CD4-positive, alpha-beta T cell treated with Interleukin-4 for 1 hour (primary cell): ENCODE measurements around the gene GPR160.
"Not testable (repeated sequence)": the region's sequence is repeated elsewhere in the genome, so short reads cannot be mapped to it uniquely, and the experiment has no call there.

ENCODE experiments used
- DNase-seq, 2 donors: peaks; one replicate each; pipeline ENCODE4 v3.0.0-alpha.2; 2020 to 2022

GPR160 gene

DNA sequence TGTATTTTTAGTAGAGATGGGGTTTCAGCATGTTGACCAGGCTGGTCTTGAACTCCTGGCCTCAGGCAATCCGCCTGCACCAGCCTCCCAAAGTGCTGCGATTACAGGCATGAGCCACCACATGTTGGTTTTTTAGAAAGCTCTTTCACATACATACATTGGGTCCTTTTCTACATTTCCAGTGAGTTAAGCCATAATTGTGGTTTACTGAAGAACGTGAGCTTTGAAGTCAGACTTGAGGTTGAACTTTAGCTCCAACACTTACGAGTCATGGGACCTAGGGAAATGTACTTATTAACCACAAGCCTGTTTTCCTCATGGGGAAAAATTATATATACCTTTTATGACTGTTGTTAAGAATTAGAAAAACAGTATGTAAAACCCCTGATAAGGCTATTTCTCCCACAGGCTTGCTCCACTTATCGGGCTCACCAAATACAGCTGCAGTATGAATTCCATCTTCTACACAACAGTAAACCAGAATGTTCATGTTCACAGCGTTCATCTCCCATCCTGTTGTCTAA is 39.0 kb downstream of the GPR160 start:
- no peak for DNase-seq

DNA sequence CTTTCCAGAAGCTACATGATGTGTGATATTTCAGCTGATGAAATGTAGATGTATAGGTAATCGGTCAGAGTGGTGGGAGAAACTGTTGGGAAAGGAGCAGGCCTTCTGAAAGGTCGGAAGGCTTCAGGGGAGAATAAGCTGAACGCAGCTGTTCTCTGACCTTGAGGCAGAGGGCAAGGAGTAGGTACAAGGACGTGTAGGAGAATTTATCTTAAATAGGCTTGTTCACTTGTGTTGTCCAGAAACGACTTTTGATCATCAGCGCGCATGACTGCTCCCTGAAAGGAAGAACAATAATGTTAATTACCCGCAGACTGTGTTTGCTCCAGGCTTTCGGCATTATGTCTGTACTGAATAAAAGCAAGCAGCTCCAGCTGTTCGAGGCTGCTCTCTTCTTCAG is 39.6 kb downstream of the GPR160 start:
- no peak for DNase-seq

DNA sequence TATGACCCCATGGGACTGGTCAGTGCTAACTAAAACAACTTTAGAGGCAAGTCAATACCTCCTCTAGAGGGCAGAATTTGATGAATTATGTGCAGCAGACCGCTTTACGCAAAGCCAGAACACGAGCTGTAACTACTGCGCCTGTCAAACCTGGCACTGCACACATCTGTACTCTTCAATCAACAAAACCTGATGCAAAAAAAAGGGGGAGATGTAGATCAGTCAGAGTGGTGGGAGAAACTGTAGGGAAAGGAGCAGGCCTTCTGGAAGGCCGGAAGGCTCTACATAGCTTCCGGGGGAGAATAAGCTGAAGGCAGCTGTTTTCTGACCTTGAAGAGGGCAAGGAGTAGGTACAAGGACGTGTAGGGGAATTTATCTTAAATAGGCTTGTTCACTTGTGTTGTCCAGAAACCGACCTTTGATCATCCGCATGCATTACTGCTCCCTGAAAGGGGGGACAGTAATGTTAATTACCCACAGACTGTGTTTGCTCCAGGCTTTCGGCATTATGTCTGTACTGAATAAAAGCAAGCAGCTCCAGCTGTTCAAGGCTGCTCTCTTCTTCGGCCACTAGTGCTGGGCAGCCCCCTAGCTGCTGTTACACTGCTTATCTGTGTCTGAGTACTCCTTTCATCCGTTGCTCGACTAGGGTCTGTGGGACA is 41.0 kb downstream of the GPR160 start:
- DNase-seq: no peak

DNA sequence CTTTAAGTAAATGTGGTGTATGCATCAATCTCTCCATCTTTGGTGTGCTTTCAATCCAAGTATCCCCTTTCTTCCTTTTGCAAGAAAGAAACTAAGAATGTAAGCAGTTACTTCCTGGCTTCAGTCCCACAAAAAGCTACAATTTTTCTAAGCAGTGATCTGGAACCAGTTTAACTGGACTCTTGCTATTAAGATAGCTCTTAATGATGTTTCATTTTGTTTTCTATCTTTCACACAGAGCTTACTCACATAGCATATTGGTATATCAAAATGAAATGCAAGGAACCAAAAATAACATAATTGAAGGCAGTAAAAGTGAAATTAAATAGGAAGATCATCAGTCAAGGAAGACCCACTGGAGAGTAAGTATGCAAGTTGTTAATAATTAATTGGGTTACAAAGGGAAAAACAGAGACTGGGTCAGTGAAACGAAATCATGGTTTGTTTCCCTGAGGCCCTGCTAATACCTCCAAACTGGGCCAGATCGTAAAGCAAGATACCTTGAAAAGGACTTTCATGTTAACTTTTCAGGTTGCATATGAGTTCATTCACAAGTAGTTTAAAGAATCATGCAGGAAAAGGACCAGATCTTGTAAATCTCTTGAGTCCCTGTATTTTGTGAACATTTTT is 41.9 kb downstream of the GPR160 start:
- no peak for DNase-seq

DNA sequence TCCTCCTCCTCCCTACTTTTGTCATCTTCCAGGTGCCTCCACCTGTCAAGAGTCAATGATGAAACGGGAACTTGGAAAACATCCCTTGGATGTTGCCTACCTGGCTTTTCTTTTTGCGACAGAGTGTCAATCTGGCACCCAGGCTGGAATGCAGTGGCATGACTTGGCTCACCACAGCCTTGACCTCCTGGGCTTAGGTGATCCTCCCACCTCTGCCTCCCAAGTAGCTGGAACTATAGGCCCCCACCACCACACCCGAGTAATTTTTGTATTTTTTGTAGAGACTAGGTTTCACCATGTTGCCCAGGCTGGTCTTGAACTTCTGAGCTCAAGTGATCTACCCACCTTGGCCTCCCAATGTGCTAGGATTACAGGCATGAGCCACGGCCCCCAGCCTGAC is 42.8 kb downstream of the GPR160 start:
- no peak for DNase-seq

DNA sequence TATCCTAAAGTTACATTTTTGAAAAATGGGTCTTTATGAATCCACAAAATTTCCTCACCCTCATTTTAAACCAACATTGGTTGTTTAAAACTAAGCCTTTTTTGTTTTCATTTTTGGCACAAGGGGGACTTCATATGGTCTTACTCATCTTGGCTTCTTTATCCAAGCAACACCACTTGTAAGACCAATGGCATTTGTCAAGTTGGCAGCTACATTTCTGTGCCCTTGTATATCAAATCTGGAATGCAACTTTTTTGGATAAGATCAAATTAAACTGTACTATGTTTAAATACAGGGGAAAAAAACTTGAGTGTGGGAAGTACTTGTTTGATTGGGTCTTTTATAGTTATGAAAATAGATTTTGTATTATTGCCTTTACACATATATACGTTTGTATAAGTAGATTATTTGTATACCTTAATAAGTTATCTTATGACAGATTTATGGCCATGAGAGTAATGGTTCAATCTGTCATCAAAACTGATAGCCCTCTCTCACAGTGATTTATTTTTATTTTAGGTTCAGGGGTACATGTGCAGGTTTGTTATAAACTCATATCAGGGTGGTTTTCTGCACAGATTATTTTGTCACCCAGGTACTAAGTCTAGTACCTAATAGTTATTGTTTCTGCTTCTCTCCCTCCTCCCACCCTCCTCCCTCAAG is 43.4 kb downstream of the GPR160 start:
- DNase-seq: no peak

DNA sequence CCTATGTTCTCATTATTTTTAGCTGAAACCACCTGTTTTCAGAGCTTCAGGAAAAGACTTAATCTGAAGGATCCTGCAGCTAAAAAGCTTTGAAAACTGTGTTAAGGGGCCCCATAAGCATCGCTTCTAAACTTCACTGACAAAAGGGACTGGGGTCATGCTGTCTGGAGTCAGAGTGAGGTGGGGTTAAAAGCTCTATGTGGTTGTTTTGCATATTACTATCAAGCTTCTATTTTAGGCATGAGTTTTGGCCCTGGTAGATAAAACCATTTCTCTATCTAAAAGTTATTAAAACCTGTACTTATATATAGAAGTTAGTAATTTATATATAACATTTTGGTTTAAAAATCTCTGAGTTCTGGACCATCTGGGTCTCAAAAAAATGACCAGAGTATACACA is 45.5 kb downstream of the GPR160 start:
- no peak for DNase-seq

DNA sequence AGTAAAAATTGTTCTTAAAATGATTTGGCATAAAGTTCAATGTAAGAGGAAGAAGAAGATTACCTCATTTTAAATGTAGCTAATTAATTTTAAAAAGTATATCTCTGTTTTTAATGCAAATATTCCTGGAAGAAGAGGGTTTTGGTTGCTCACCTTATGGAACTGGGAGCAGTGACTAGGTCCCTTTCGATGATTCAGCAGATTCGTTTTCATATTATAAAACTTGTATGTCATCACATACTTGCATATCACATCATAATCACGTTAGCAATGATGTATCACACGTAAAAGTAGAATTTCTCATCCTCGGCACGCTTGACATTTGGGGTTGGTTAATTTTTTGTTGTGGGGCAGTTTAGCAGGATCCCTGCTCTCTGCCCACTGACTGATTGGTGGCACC is 47.6 kb downstream of the GPR160 start:
- no peak for DNase-seq

DNA sequence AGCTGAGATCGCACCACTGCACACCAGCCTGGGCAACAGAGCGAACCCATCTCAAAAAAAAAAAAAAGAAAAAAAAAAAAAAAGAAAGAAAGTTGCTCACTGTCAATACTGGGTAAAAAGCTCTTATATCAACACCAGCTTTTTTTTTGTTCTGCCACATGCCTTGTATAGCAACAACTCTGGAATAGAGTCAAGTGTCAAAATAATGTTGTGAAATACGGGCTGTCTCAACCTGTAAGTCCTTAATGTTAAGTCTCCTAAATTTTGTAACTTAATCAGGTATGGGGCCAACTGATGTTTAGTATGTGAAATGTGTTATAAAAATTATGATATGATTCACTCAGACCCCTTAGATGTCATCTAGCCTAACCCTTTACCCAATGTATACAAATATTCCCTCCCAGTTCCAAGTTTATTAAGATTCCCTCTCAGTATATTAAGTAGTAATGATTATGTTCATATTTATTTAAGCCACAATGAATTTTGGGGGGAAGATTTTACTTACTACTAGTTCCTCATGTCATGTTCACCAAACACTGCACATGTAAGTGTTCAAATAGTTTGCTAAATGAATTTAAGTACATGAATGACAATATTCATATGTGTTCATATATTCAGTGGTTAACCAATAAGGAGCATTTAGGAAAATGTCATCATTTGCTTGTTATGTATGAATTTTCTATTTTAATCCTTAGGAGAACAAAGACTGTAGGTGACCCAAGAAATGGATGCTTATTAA is 52.2 kb downstream of the GPR160 start:
- no peak for DNase-seq

DNA sequence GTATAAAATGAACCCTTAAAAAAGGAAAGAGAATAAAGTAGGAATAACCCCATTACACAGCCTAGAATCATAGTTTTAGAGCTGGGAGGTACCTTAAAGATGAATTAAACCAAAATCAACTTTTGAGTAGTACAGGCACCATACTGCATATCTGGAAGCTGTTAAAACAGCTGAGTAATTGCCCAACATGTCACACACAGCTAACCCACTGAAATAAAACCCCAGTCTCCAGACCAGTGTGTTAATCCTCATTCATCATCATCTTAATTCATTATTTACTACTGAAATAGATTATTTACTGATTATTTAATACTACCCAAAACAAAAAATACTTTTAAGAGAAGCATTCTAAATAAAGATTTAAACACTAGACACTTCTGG is 52.8 kb downstream of the GPR160 start:
- DNase-seq: no peak

DNA sequence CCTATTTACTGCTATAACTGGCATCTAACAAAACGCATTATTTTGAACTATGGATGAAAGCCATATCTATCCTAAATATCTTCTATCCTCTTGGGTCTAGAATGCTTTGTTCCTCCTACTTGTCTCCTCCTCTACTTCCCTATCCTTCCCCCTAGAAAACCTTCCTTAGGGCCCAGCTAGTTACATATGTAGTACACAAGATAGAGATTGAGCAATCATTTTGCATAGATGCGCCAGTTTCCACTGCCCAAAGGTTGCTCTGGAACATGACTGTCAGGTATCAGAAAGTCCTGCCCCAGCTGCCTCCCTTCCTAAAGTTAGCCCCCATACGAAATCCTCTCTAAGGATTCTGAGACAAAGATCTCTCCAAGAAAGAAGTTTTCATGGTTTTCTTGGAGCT is 55.1 kb downstream of the GPR160 start:
- DNase-seq: no peak

DNA sequence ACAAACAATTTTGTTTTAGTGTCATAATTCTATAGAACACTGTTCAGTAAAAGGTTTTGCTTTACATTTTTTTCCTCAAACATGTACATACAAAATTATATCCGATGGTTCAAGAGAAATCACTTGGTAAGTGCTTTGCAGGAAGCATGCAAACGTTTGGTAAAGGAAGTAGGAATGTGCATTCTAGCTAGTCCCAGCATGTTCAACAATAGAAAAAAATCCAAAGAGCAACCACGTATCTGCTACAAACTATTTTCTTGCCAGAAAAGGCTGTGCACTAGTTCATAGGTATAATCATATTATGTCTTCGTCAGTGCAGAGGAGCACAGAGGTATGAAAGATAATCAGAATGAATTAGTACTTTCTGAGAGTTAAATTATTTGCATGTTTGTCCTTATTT is 58.0 kb downstream of the GPR160 start:
- DNase-seq: no peak

DNA sequence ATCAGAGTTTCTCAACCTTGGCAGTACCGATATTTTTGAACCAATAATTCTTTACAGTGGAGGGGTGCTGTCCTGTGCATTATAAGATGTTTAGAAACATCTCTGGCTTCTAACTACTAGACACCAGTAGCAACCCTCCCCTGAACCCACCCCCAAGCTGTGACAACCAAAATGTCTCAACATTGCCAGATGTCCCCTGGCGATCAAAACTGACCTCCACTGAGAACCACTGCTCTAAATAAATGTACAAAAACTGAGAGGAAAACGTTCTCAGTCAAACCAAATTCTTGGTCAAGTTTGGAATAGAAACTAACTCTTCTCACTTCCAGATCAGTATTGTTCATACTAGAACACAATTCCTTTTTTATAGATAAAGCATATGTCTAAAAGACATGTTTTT is 58.5 kb downstream of the GPR160 start:
- no peak for DNase-seq

DNA sequence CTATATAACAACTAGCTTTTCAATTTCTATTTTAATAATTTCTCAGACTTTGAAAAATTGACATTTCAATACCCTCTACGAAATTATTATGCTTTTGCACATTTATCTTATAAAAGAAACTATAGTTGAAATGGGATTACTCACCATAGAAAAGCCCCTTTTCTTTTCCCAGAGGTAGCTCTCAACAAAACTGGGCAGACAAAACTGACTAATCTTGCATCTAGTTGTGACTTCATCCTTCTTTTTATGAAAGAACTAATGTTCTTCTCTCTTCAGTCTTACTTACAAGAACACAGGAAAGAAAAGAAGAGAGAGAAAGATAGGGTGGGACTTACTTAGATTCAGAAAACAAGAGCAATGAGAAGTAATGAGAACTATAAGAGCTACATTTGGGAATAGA is 61.0 kb downstream of the GPR160 start:
- no peak for DNase-seq

DNA sequence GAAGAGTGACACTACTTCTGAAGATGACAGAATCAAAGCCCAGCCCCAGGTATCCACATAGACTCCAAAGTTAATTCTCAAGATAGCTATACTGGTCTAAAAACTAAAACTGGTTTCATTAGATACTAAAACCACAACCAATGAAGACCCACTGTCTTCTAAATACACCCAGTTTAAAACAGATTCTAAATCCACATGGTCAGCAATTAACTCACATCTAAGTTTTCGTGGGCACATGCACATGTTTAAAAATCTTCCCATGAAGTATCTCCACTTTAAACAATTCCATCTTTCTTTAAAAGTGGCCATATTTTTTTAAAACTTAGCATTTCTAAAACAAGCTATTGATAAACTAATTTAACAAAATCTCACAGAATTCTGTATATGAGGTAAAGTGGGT is 63.1 kb downstream of the GPR160 start:
- DNase-seq: no peak

DNA sequence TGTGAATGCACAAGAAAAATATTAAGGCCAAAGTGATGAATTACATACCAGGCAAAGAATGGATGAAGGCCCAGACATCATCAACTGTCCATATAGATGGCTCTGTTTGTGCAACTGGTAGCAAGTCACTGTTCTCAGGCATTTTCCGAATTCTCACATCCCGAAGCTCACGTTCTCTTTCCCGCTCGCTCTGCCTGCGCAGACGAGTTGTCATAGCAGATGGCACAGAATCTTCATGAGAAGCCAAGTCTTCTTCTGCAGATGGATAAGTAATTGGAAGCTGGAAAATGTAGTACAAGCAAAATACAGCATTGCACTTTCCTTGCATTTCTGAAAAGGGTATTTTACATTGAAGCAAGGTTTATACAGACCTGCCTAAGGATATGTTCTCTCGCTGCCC is 64.6 kb downstream of the GPR160 start:
- no peak for DNase-seq

DNA sequence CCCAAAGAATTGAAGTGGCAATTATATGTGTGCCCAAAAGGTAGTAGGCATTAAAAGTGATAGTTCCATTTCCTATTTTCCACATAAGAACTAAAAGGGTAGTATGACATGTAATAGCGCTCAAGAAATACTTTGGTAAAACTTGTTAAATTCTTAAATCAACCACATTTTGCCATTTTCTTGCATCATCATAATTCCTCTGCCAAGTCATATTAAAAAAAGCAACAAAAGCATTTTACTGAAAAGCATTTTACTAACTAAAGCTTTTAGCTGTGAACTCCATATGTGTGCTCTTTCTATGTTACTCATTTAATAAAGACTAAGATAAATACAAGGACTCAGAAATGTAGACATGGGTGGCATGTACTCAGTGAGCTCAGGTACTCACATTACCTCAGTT is 70.1 kb downstream of the GPR160 start:
- no peak for DNase-seq

DNA sequence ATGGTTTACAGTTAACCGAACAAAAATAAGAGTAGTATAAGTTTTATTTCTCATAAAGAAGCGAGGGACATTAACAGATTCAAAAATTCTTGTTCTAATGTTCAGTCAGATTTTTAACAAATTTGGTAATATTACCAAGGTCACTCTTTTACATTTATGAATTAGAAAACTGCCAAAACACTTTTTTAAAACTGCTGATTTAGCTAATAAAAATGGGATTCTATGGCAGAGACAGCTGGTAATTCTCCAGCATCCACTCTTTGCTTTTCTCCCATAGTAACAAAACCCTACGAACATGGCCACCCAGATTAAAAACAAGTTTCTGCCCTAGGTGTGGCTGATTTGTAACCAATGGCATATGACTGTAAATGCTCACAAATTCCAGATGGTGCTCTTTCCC is 71.2 kb downstream of the GPR160 start:
- DNase-seq: no peak

DNA sequence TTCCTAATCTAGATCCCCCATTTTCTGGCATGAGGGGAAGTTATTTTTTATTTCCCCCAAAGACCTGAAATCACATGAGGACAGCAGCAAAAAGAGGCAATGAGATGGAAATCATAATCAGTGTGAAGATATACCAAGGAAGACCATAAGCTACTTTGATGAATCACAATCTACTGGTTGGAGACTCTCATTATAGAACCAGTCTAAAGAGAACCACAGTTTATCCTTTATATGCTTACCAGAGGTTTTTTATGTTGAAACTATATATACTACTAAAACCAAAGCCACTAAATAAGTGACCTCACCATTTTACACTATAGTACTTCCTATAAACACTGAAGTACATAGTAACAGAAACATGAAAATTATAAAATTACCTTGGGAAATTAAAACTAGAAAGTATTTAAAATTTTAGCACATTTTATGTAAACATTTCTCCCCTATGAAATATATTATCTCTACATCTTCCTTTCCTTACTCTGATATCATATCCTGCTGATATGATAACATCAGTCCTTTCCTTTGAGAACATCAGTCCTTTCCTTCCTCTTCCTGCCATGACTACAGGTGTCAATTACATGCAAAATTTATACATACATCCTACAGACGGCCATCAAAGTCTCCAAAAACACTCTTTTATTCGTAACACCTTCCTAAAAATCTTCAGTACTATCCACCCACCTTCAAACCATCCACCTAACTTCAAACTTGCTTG is 71.9 kb downstream of the GPR160 start:
- DNase-seq: no peak

DNA sequence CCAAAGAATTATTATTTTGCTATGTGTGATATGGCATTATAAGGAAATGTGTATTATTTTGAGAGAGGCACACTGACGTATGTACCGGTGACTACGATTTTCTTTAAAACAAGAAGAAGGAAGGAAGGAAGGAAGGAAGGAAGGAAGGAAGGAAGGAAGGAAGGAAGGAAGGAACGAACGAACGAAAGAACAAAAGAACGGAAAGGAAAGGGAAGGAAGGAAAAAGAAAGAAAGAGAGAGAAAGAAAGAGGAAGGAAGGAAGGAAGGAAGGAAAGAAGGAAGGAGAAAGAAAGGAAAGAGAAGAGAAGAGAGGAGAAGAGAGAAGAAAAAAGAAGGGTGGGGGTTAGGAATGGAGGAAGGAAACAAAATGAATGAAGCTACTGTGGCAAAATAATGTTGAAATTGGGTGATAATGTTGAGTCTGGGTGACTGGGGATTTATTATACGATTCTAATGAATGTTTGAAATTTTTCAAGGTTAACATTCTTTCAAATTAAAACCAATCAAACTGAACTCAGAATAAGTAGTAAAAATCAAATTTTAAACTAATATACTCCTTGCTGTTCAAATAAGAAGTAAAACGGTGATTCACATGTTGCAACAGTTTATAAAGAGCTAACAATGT is 73.5 kb downstream of the GPR160 start:
- no peak for DNase-seq

DNA sequence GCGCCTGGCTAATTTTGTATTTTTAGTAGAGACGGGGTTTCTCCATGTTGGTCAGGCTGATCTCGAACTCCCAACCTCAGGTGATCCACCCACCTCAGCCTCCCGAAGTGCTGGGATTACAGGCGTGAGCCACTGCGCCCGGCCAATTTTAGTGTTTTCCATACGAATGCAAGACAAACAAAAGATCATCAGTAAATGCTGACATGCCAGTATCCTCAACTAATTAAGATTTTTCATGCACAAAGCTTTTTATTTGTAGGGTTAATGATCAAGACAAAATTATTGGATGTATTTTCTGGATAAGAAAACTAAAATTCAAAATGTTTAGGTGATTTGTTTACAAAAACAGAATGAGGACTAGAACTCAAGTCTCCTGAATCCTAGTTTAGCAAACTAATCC is 76.4 kb downstream of the GPR160 start:
- DNase-seq: not testable (repeated sequence)

DNA sequence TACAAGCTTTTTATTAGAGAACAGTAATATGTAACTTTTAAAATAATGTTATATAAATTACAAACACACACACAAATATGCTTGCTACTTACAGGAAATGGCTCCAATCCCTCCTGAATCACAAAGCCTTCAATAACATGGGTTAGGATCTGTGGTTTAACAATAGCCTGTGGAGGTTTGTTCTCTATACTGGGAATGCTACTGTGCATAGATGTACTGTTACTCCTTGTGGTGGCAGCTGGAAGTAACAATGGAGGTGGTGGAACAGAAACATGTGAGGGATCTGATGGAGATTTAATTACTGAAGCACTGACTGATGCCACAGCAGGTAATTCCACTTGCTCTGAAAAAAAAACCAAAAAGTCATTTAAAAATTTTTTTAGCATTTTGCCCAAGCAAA is 79.3 kb downstream of the GPR160 start:
- DNase-seq: no peak
